ENCODE data around the gene VWCE. TPM values are rescaled to one million over a fixed set of nuclear protein-coding genes. Genes with fewer than 3 reads are reported as not detected.
A peak's percentile ranks its signal among the peaks of the same experiment; 100 is the strongest.

VWCE gene
- total RNA-seq, 1 donor from 2014 or later, result 1.0 TPM

- intact Hi-C loops (cut with DNase I), result loop anchor here (5.0 kb wide), 1 partner anchor 100 kb away; the partner anchor contains the start of gene SDHAF2
- DNase-seq (ENCODE audit: missing footprints) (peak; percentile 66), ATAC-seq (no peak)
Measured at GRCh38 chr11:61332281-61332796, 37.2 kb upstream of the VWCE start.

GRCh38 chr11:61331651-61332050, 36.5 kb upstream of the VWCE start:
- no peak for ATAC-seq
- intact Hi-C loops (cut with DNase I), result loop anchor here (5.0 kb wide), 1 partner anchor 101 kb away; the partner anchor contains the start of gene SDHAF2
- DNase-seq (ENCODE audit: missing footprints), result no peak

- no peak for DNase-seq (ENCODE audit: missing footprints)
- intact Hi-C loops (cut with DNase I), result loop anchor here (5.0 kb wide), 1 partner anchor 102 kb away; the partner anchor contains the start of gene SDHAF2
Measured at GRCh38 chr11:61329871-61330270, 34.8 kb upstream of the VWCE start.

GRCh38 chr11:61328351-61328750, 33.2 kb upstream of the VWCE start:
- intact Hi-C loops (cut with DNase I), result no loop called here
- no peak for DNase-seq (ENCODE audit: missing footprints)

More at GRCh38 chr11:61329871-61330270, 34.8 kb upstream of the VWCE start:
- ATAC-seq, result no peak

GRCh38 chr11:61327669-61328071, 32.6 kb upstream of the VWCE start:
- no peak for ATAC-seq

More at GRCh38 chr11:61328351-61328750, 33.2 kb upstream of the VWCE start:
- ATAC-seq, result no peak

GRCh38 chr11:61325649-61326414, 30.7 kb upstream of the VWCE start:
- ATAC-seq (peak; percentile 67), DNase-seq (ENCODE audit: missing footprints) (no peak)

More at GRCh38 chr11:61327669-61328071, 32.6 kb upstream of the VWCE start:
- DNase-seq (ENCODE audit: missing footprints), result no peak
- intact Hi-C loops (cut with DNase I), result no loop called here

GRCh38 chr11:61315260-61315659, 20.1 kb upstream of the VWCE start:
- intact Hi-C loops (cut with DNase I), result no loop called here
- DNase-seq (ENCODE audit: missing footprints) (no peak), ATAC-seq (no peak)

More at GRCh38 chr11:61325649-61326414, 30.7 kb upstream of the VWCE start:
- intact Hi-C loops (cut with DNase I), result no loop called here

GRCh38 chr11:61310749-61311148, 15.6 kb upstream of the VWCE start:
- no peak for DNase-seq (ENCODE audit: missing footprints)
- ATAC-seq, result no peak
- intact Hi-C loops (cut with DNase I), result no loop called here

- no peak for DNase-seq (ENCODE audit: missing footprints)
- no peak for ATAC-seq
- intact Hi-C loops (cut with DNase I), result no loop called here
Measured at GRCh38 chr11:61309739-61310138, 14.6 kb upstream of the VWCE start.

GRCh38 chr11:61309141-61309540, 14.0 kb upstream of the VWCE start:
- no peak for ATAC-seq
- intact Hi-C loops (cut with DNase I), result no loop called here
- no peak for DNase-seq (ENCODE audit: missing footprints)

GRCh38 chr11:61307354-61307753, 12.2 kb upstream of the VWCE start:
- intact Hi-C loops (cut with DNase I), result no loop called here
- no peak for DNase-seq (ENCODE audit: missing footprints)
- no peak for ATAC-seq

- DNase-seq (ENCODE audit: missing footprints) (no peak), ATAC-seq (no peak)
- intact Hi-C loops (cut with DNase I), result no loop called here
Measured at GRCh38 chr11:61306221-61306620, 11.1 kb upstream of the VWCE start.

GRCh38 chr11:61305417-61305816, 10.3 kb upstream of the VWCE start:
- DNase-seq (ENCODE audit: missing footprints) (no peak), ATAC-seq (no peak)
- intact Hi-C loops (cut with DNase I), result no loop called here

GRCh38 chr11:61303725-61304124, 8.6 kb upstream of the VWCE start:
- intact Hi-C loops (cut with DNase I), result no loop called here
- DNase-seq (ENCODE audit: missing footprints), result no peak
- no peak for ATAC-seq

- no peak for ATAC-seq
Measured at GRCh38 chr11:61302550-61302949, 7.4 kb upstream of the VWCE start.

GRCh38 chr11:61298663-61299244, 3.6 kb upstream of the VWCE start:
- ATAC-seq (no peak), DNase-seq (ENCODE audit: missing footprints) (no peak)
- intact Hi-C loops (cut with DNase I), result no loop called here

More at GRCh38 chr11:61302550-61302949, 7.4 kb upstream of the VWCE start:
- intact Hi-C loops (cut with DNase I), result no loop called here
- no peak for DNase-seq (ENCODE audit: missing footprints)

- ATAC-seq (peak; percentile 50), DNase-seq (ENCODE audit: missing footprints) (no peak)
- intact Hi-C loops (cut with DNase I), result no loop called here
Measured at GRCh38 chr11:61297746-61298145, 2.6 kb upstream of the VWCE start.

- no peak for ATAC-seq
- intact Hi-C loops (cut with DNase I), result no loop called here
- DNase-seq (ENCODE audit: missing footprints), result no peak
Measured at GRCh38 chr11:61297341-61297740, 2.2 kb upstream of the VWCE start.

GRCh38 chr11:61295596-61295926, 445 bp upstream of the VWCE start:
- intact Hi-C loops (cut with DNase I), result no loop called here
- ATAC-seq, result no peak
- no peak for DNase-seq (ENCODE audit: missing footprints)

Data from Right ventricle myocardium inferior (tissue), 1 donor.